HG03521 (cell line): Measurements from ENCODE around the gene HYAL1.

Experiments
- ATAC-seq: cut with Tn5 transposase; IDR thresholded peaks from one replicate; pipeline ENCODE4 v1.9.1; 2021; ENCODE audit warnings: mild to moderate bottlenecking, moderate library complexity; ENCODE audit not compliant: unreplicated experiment

Gene HYAL1, protein sequence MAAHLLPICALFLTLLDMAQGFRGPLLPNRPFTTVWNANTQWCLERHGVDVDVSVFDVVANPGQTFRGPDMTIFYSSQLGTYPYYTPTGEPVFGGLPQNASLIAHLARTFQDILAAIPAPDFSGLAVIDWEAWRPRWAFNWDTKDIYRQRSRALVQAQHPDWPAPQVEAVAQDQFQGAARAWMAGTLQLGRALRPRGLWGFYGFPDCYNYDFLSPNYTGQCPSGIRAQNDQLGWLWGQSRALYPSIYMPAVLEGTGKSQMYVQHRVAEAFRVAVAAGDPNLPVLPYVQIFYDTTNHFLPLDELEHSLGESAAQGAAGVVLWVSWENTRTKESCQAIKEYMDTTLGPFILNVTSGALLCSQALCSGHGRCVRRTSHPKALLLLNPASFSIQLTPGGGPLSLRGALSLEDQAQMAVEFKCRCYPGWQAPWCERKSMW

DNA sequence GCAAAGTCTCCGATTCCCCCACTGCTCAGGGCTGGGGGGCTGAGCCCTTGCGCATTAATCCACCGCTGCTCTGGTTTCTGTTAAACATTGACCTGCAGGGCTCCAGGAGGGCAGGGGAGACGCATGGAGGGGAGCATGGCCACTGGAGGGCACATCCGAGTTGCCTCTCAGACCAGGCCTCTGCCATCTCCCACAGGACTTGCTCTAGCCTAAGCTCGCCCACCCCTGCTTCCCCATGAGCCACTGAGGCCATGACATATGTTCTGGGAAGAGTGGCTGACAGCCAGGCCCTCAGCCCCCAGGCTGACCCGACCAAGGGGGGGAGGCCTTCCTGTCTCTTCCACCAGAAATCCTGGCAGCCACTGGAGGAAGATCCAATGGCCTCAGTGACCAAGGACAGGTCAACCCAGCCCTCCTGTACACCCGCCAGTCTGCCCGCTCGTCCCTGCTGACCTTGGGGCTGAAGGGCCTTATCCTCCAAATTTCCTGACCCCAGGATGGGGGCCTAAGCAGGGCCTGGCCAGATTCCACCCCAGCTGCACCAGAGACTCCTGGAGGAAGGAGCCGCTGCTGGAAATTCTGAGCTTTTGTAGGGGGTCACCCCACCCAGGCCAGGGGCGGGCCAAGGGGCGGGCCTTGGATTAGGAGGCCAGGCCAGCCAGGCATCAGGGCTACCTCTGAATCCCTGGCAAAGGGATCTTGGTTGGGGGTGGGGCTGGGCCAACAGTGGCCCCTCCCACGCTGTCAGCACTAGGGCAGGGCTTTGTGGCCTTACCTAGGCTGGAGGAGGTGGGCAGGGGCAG, at the start of gene HYAL1:
Gene HYAL1 (minus strand): TSS at position 562 of the 803 bp plus-strand sequence. CDS start 618 bp downstream, outside the sequence.
- no peak for ATAC-seq

DNA sequence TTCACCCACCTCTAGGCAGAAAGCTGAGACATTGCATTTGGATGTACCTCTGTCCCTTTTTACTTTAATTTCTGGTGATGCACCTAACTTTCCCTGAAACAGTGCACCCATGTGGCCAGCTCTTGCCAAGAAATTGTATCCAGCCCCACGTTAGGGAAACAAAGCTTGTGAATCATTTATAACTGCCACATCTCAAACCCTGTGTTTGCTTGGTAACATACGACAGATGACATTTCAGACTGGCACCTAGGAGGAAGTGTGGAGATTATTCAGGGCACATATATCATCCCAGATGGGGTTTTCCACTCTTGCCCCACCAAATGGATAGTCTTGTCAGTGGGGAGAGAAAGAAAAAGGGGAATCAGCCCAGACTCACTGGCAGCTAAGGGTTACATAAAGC, 49.4 kb upstream of the HYAL1 start:
- ATAC-seq, result no peak

DNA sequence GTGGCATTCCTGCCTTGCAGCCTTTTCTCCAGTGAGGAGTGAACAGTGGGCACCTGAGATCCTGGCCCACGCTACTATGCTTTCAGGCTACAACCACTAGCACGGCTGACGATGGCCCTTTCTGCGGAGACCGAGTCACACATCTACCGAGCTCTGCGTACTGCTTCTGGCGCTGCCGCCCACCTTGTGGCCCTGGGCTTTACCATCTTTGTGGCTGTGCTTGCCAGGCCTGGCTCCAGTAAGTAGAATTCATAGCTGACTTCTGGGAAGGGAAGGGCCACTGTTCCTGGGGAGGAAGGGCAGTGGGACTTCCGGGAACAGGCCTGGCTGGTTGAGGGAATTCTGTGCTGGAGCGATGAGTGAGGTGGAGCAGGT, 47.9 kb upstream of the HYAL1 start:
- ATAC-seq, result no peak

DNA sequence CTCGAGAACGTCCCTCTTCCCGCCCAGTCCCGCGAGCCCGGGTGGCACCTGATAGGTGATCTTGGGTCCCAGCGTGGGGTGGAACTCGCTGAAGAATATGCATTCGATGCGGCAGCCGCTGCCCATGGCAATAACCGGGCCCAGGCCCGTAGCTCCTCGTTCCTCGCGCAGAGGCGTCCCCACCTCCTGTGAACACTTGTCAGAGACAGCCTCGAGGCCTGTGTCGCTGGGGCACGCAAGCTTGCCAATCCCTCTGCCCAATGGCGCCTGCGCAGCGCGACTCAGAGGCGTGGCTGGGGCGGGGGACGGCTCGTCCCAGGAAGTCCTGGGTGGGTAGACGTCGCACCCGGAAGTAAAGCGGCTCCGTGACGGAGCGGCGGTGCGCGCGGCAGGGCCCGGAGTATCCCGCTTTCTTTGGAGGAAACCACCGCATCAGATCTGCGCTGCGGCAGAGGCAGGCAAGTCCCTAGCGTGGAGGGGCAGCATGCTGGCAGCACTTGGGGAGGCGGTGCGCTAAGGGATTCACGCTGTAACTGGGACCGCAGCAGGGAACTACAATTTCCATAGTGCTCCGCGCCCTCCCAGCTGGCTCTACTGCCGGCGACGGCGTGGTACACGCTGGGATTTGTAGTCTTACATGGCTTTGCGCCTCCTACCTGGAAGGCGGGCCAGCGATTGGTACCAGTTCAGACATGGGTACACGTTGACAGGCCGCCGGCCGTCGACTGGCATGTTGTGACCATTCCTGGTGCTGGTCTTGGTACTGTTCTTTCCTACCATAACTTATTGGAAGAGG, 47.4 kb upstream of the HYAL1 start, which contains the start of the genes CYB561D2 and NPRL2:
Gene CYB561D2 (plus strand): TSS at position 336 of the 796 bp plus-strand sequence. CDS start 572 bp downstream, outside the sequence.
Gene NPRL2 (minus strand): TSS at position 249 of the 796 bp plus-strand sequence. CDS start 123 bp downstream, at position 126.
- ATAC-seq, result peak; percentile 80

DNA sequence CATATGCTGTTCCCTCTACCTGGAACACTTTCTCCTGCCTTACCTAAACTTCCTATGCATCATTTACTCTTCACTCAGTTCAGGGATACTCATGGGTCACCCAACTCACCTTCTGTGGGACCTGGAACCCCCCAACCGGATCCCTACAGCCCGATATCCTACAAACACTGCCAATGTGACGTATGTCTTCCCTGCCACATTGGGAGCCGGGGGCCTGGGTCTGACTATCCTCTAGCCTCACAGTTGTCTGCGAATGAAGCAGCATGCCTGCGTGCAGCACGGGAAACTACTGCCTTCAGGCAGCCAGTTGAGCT, 46.8 kb upstream of the HYAL1 start:
- ATAC-seq, result no peak

DNA sequence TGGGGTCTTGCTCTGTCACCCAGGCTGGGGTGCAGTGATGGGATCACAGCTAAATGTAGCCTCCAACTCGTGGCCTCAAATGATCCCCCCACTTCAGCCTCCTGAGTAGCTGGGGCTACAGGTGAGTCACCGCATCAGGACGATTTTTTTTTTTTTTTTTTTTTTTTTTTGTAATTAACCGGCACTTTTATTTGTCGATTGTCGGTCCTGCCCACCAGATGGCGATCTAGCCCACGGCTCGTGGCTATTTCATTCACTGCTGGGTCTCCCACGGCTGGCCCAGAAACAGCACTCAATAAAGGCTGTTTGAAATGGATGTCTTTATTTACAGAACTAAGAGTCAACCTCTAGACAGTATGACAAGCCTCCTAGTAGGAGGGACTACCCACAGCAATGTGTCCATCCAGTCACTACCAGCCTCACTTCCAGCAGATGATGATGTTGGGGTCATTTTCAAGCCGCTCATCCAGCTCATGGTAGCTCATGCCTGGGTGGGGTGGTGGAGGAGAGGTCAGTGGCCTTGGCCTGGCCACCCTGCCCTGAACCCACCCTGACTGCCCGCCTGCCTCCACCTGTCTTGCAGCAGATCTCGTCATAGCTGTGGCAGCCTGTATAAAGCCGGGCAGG, 43.9 kb upstream of the HYAL1 start:
- ATAC-seq, result no peak

DNA sequence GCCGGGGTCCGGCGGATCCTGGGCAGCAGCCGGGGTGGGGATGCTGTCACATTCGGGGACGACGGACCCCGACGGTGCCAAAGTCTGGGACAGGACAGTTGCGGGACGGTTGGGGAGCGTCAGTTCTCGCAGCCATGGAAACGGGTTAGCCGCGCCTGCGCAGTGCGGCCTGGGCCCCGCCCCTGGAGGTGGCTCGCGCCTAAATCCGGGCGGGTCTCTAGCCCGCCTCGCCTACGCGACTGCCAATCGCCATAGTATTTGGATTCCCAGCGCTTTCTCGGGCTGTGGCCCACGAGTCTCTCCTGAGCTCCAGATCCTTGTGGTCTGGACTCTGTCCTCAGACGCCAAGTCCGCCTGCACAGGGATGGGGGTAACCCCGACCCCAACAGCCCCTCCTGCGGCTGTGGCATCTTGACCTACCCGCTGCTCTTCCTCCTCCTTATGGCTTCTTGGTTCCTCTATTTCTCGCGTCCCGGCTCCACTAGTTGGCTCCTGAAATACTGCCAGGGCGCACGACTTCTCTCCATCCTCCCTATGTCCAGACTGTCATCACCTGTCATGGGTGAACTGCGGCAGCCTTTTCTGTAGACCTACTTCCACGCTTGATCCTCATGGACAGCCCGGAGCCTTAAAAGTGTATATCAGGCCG, 42.3 kb upstream of the HYAL1 start, which contains the start of gene ZMYND10:
Gene ZMYND10 (minus strand): TSS at position 147 of the 649 bp plus-strand sequence. CDS start 153 bp downstream, outside the sequence.
- no peak for ATAC-seq

DNA sequence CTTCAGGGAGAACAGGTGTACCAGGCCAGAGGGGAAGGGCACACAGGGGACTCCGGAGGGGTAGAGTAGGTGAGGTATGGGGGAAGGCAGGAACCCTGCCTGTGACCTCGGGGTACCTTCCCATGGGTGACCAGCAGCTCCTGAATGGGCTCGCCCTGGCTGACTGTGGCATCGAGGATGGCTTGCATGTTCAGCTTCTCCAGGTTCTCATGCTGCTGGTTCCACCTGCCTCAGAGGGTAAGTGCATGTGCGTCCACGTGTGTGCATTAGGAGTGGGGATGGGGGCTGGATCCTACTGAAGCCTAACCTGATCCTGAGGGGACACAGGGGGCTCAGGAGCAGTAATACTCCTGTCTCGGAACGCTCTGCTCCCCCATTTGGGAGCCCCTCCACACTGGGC, 41.6 kb upstream of the HYAL1 start:
- no peak for ATAC-seq

DNA sequence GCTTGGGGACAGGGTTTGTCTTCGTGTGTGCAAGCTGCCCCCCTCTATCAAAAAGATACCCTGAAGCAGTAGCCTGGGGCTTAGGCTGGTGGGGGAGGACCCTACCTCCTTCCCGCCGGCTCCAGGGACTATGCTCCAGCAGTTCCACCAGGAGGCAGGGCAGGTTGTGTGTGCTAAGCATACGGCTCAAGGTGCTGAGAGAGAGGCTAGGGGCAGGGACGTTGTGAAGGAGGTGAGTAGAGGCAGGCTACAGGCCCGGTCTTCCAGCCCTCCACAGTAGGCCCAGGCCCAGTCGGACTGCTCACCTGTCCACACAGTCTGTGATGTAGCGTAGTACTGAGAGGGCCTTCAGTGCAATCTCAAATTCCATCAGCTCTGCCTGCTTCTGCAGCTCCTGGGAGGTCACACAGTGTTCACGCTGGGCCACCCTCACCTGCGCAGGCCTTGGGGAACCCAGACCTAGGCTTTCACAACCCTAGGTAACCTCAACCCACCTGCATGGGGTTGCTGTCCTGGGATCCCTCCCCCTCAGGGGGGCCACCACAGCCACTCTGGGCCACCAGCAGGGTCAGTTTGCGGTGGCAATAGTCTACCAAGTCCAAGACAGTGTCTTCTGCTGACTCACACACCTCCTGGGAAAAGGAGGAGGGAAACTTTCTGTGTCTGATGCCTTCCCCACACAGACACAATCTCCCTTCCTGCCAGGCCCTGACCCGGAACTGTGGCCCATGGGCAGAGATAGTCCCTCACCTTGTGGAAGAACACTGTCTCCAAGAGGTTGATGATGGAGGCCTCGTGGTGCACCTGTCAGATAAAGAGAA, 39.6 kb upstream of the HYAL1 start:
- no peak for ATAC-seq

DNA sequence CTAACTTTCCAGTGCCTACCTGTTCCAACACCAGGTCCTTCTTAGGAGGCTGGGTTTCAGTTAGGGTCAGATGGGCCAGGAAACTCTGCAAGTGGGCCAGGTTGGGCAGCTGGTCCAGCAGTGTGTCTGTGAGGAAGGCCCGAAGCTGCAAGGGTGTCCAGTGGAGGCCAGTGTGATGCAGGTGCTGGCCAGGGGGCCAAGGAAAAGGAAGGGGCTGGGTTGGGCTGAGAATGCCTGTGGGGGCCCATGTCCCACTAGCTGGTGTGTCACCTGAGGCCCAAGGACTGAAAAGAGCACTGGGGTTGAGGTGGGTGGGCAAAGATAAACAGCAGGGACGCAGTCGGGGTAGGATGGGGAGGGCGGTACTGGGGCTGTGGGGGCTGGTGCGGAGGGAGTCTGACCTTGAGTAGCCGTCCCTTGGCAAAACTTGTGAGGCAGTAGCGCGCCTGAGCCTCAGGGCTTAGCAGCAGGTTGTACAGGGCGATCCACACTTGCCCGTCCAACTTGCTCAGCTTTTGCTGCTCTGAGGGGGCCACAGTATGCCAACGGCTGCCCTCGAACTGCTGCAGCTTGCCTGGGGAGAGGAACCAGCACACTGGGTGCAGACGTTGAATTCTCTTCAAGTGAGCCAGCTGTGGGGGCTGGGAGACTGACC, 38.7 kb upstream of the HYAL1 start:
- ATAC-seq, result no peak

DNA sequence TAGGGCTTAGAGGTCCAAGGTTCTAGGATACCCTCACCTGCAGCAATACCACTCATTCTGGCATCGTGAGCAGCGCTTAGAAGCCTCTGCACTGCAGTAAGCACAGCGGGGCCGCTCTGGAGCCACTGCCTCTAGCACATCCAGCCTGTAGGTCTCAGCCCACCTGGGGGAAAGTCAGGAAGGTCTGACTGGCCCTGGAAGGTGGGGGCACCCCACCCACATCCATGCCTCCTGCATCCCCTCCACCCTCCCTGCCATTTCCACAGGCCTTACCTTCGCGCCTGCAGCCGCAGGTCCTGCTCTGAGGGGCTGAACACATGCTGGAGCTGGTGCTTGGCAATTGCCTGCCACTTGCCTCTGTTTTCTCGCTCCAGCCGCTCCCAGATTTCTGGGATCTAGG, 38.2 kb upstream of the HYAL1 start:
- no peak for ATAC-seq

DNA sequence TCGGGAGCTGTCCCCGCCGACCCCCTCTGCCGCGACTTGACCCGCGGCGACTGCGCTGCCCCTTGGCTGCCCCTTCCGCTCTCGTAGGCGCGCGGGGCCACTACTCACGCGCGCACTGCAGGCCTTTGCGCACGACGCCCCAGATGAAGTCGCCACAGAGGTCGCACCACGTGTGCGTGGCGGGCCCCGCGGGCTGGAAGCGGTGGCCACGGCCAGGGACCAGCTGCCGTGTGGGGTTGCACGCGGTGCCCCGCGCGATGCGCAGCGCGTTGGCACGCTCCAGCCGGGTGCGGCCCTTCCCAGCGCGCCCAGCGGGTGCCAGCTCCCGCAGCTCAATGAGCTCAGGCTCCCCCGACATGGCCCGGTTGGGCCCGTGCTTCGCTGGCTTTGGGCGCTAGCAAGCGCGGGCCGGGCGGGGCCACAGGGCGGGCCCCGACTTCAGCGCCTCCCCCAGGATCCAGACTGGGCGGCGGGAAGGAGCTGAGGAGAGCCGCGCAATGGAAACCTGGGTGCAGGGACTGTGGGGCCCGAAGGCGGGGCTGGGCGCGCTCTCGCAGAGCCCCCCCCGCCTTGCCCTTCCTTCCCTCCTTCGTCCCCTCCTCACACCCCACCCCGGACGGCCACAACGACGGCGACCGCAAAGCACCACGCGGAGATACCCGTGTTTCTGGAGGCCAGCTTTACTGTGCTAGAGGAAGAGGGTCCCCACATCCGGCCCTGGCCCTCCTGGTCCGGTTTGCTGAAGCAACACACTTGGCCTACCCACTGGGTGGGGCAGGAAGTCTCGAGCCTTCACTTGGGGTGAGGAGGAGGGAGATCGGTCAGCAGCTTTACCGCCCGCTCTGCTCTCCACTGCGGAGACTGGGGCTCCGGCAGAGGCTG, 37.3 kb upstream of the HYAL1 start, which contains the start of gene RASSF1:
Gene RASSF1 (minus strand): TSS at position 389 of the 882 bp plus-strand sequence. CDS start 31 bp downstream, at position 358.
- ATAC-seq, result no peak

DNA sequence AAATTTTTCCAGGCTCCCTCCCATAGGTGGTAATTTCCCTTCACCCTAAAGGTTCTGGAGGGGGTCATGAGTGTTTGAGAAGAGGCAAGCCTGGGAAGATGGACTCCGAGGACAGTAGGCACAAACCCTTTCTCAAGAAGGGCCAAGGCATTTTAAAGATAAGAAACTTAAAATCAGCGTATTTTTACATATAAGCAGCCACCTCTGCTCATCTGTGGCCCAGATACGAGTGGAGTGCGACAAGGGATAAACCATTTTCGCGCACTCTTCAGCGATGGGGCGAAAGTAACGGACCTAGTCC, 36.7 kb upstream of the HYAL1 start:
- no peak for ATAC-seq

DNA sequence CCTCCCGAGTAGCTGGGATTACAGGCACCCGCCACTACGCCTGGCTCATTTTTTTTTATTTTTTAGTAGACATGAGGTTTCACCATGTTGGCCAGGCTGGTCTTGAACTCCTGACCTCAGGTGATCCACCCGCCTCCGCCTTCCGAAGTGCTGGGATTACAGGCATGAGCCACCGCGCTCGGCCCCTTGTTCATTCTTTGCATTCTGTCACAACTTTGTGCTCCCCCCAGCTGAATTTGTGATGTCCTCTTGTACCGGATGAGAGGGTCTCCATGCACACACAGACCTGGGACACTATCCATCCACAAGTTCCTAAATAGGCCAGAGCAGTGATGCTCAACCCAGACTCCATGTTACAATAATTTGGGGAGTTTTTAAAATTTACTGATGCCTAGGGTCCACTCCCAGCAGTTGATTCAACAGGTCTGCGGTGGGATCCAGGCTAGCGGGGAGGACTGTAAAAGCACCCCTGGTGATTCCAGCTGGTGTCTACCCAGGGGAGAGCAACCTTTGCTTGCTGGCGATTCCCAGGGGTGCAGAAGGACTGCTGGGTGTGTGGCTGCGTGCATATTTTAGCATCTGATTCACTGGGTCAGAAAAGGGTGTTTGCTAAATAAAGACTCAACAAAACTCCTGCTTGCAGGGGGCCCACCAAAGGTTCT, 36.2 kb upstream of the HYAL1 start:
- ATAC-seq, result no peak

DNA sequence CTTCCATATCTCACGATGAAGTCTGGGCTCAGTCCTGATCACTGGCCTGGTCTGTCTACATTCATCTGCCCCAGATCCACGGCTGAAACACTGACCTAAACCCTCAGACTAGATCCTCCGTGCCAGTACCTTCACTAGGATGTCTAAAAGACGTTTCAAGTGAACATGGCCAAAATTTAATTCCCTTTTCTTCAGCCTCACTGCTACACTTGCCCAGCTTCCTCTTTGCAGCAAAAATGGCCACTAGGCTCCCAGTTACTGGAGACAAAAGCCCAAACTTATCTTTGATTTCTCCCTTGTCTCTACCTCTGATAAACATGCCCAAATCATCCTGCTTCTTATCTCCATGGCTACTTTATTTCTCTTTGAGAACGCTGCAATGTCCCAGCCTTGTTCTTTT, 35.6 kb upstream of the HYAL1 start:
- ATAC-seq, result no peak

DNA sequence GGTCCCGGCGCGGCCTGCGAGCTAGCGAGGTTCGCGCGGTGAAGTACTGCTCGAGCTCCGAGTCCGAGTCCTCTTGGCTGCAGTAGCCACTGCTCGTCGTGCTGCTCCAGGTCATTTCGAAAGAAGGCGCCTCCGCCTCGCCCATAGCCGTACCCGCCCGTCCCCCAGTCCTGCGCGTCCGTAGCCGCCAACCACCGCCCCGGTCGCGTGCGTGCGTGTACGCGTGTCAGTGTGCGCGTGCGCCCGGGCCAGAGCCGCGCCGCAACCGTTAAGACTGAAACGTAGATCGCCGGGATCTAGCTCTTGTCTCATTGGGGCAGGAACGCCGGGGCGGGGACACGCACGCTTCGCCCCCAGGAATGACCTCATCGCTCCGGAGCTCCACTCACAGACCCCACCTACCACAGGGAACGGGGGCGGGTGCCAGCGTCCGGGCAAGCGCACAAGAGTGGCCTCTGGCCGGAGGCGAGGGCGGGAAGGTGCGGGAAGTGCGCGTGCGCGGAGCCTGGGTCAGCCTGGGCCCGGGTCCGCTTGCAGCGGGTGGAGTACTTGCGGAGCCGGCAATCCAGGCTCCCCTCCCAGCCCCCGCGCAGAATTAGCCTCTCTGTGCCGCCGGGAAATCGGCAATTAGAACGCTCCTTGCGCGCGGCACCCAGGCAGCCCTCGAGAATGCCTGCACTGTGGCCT, 33.9 kb upstream of the HYAL1 start:
- ATAC-seq, result peak; percentile 71
